Measurements from ENCODE around the gene TRIM71. TPM values are rescaled to one million over a fixed set of nuclear protein-coding genes. Genes with fewer than 3 reads are reported as not detected.

TRIM71 gene
- total RNA-seq, 4 donors from 2014 or later, result not detected

GRCh38 chr3:32897001-32897601, 79.3 kb downstream of the TRIM71 start:
- Histone ChIP-seq H3K4me1 (no peaks in the 10 kb centered on the region), H3K36me3 (no peaks in the 10 kb centered on the region), H3K4me3 (no peak overlapping the region), H3K27me3 (peaks cover 26% of the 10 kb centered on the region), H3K9me3 (no peaks in the 10 kb centered on the region), H3K27ac (no peak overlapping the region)
- WGBS, 2 donors (ENCODE audit: low coverage in 1 of 2), result 85 to 90% methylated on average over 6 to 8 of the region's 8 CpGs
- TF ChIP-seq EP300 (IDR thresholded peaks at IDR 0.05) (no peak), CTCF (IDR thresholded peaks at IDR 0.05) (no peak), POLR2A (IDR thresholded peaks at IDR 0.05) (no peak), POLR2AphosphoS5 (IDR thresholded peaks at IDR 0.05) (no peak)
- no peak for ATAC-seq

GRCh38 chr3:32897981-32898623, 80.3 kb downstream of the TRIM71 start:
- 64 to 85% methylated on average over 3 to 5 of the region's 5 CpGs for WGBS, 2 donors (ENCODE audit: low coverage in 1 of 2)
- Histone ChIP-seq H3K9me3 (no peaks in the 10 kb centered on the region), H3K27me3 (peaks cover 30% of the 10 kb centered on the region), H3K4me1 (peaks cover 0 to 8% (median 0%) of the 10 kb centered on the region in 3 donors), H3K36me3 (no peaks in the 10 kb centered on the region), H3K27ac (no peak overlapping the region), H3K4me3 (no peak overlapping the region)
- no peak for ATAC-seq
- TF ChIP-seq EP300 (IDR thresholded peaks at IDR 0.05) (no peak), POLR2A (IDR thresholded peaks at IDR 0.05) (no peak), CTCF (IDR thresholded peaks at IDR 0.05) (no peak), POLR2AphosphoS5 (IDR thresholded peaks at IDR 0.05) (no peak)

- TF ChIP-seq POLR2AphosphoS5 (IDR thresholded peaks at IDR 0.05), result no peak
- no peak for TF ChIP-seq EP300 (IDR thresholded peaks at IDR 0.05)
- no peak for TF ChIP-seq CTCF (IDR thresholded peaks at IDR 0.05)
- TF ChIP-seq POLR2A (IDR thresholded peaks at IDR 0.05), result no peak
- no peaks in the 10 kb centered on the region for H3K36me3 ChIP-seq
- peaks cover 0 to 8% (median 0%) of the 10 kb centered on the region in 3 donors for H3K4me1 ChIP-seq
- no peak overlapping the region for H3K27ac ChIP-seq
- 76 to 88% methylated on average over 2 of the region's 2 CpGs for WGBS, 2 donors (ENCODE audit: low coverage in 1 of 2)
- no peak for ATAC-seq
- no peaks in the 10 kb centered on the region for H3K9me3 ChIP-seq
- H3K27me3 ChIP-seq, result peaks cover 30% of the 10 kb centered on the region
- H3K4me3 ChIP-seq, result no peak overlapping the region
These were observed 81.5 kb downstream of the TRIM71 start for GRCh38 chr3:32899265-32899664.

GRCh38 chr3:32901005-32901932, 83.5 kb downstream of the TRIM71 start:
- no peaks in the 10 kb centered on the region for H3K36me3 ChIP-seq
- peaks cover 0 to 8% (median 0%) of the 10 kb centered on the region in 3 donors for H3K4me1 ChIP-seq
- H3K9me3 ChIP-seq, result no peaks in the 10 kb centered on the region
- no peak overlapping the region for H3K27ac ChIP-seq
- peaks cover 25% of the 10 kb centered on the region for H3K27me3 ChIP-seq
- no peak for ATAC-seq
- H3K4me3 ChIP-seq, result no peak overlapping the region
- TF ChIP-seq POLR2A (IDR thresholded peaks at IDR 0.05) (no peak), CTCF (IDR thresholded peaks at IDR 0.05) (no peak), EP300 (IDR thresholded peaks at IDR 0.05) (no peak), POLR2AphosphoS5 (IDR thresholded peaks at IDR 0.05) (no peak)
- 83 to 87% methylated on average over 6 of the region's 7 CpGs for WGBS, 2 donors (ENCODE audit: low coverage in 1 of 2)
